Ishikawa (cell line): ENCODE results near the gene RPL5.

Experiments
- CEBPB ChIP-seq: IDR thresholded peaks from 2 replicates; pipeline ENCODE4 v1.6.1; 2012
- REST ChIP-seq: IDR thresholded peaks from 2 replicates; pipeline ENCODE4 v1.6.1; 2012; ENCODE audit warnings: low read depth, mild to moderate bottlenecking
- TF ChIP-seq, protein P1 (sequence below): IDR thresholded peaks from 2 replicates; pipeline ENCODE4 v1.6.1; 2012

- no peak for TF ChIP-seq CEBPB
- no peak for TF ChIP-seq REST
- TF ChIP-seq, protein P1, sequence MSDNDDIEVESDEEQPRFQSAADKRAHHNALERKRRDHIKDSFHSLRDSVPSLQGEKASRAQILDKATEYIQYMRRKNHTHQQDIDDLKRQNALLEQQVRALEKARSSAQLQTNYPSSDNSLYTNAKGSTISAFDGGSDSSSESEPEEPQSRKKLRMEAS = no peak
Observed at GRCh38 chr1:92839442-92839841, 7.6 kb downstream of the RPL5 start.
